Type B pancreatic cell (in vitro differentiated cells): ENCODE data around the gene CGB3. TPM values are rescaled to one million over a fixed set of nuclear protein-coding genes. Genes with fewer than 3 reads are reported as not detected.
"Not testable (repeated sequence)": the region's sequence is repeated elsewhere in the genome, so short reads cannot be mapped to it uniquely, and the experiment has no call there.

Source experiments
- DNase-seq: peaks from one replicate; pipeline ENCODE4 v3.0.0; 2021; ENCODE audit warnings: mixed read lengths; ENCODE audit not compliant: unreplicated experiment; ENCODE audit errors: extremely low spot score
- H3K27ac Mint-ChIP-seq: 2 replicates; pipeline ENCODE4 v1.8.0; 2021; ENCODE audit warnings: mild to moderate bottlenecking, mixed read lengths
- H3K27me3 Mint-ChIP-seq: 2 replicates; pipeline ENCODE4 v1.8.0; 2021; ENCODE audit warnings: mixed read lengths
- H3K36me3 Mint-ChIP-seq: 2 replicates; pipeline ENCODE4 v1.8.0; 2021; ENCODE audit warnings: mixed read lengths
- H3K4me1 Mint-ChIP-seq: one replicate; pipeline ENCODE4 v1.8.0; 2021; ENCODE audit warnings: mixed read lengths; ENCODE audit not compliant: unreplicated experiment
- H3K4me3 Mint-ChIP-seq: 2 replicates; pipeline ENCODE4 v1.8.0; 2021; ENCODE audit warnings: mild to moderate bottlenecking, mixed read lengths
- H3K9me3 Mint-ChIP-seq: 2 replicates; pipeline ENCODE4 v1.8.0; 2021; ENCODE audit warnings: mixed read lengths
- long read RNA-seq: library from polyadenylated mRNA; unstranded; transcript quantifications from one replicate; pipeline ENCODE4 v2.0.0, GENCODE V29; 2020
- total RNA-seq: library from RNA; stranded (reverse); gene quantifications from 2 replicates; pipeline ENCODE4 v1.2.1, GENCODE V29; 2021; ENCODE audit warnings: low replicate concordance
- TF ChIP-seq, protein P1 (sequence below): fragments of 200-600 bp; sonication (generic); conservative IDR thresholded peaks from 2 replicates; pipeline ENCODE4 v1.5.0; 2021; ENCODE audit warnings: antibody characterized with exemption, mild to moderate bottlenecking

Gene CGB3
- total RNA-seq = 6.1 TPM in 1 of 2 replicates, not detected in the other
- long read RNA-seq = 0 reads

DNA sequence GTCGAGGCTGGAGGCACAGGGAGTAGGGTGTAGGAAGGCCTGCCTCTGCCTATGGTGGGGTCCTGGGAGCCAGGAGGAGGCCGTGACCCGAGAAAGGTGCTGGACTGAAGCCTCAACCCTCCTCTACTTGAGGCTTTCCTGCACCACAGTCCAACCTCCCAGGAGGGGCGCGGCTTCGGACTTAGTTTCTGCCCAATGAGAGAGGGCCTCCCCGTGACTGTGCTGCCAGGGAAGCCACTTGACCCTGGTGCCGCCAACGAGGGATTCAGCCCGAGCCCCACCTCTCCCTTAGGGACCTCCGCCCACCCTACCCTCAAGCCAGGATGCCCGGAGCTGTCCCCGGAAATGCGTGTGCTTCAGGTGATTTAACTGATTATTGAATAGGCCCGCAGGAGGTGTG lies at the start of gene CGB3:
CGB3 (minus strand) TSS at position 101 of the 400 bp plus-strand sequence. CDS start 362 bp downstream, outside the sequence.
- H3K9me3 Mint-ChIP-seq, H3K27ac Mint-ChIP-seq, H3K36me3 Mint-ChIP-seq, H3K4me3 Mint-ChIP-seq, DNase-seq: not testable (repeated sequence)
- Mint-ChIP-seq H3K27me3 (peaks cover 30% of the 10 kb centered on the region), H3K4me1 (peaks cover 13% of the 10 kb centered on the region)

DNA sequence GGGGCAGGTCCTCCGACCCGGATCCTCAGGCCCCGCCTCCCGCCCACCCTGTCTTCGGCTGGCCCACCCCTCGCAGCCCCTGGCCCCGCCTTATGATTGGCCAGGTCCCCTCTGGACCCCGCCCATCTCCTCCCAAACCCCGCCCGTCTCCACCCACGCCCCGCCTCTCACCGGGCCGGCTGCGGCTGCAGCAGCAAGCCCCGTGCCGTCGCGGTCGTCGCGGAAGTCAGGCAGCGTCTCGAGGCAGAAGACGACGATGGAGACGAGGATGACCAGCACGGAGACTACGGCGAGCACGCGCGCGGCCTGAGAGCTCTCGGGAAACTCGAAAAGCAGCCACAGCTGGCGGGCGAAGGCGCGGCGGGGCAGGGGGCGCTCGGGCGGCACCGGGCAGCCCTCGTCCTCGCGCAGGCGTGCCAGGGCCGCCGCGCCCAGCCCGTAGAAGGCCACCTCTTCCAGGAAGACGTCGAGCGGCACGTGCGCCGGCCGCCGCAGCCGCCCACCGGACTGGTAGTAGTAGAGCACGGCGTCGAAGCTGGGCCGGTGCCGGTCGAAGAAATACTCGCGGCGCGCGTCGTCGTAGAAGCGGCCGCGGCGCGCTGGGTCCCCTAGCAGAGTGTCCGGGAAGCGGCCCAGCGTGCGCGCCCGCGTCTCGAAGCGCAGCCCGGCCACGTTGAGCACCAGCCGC lies 47.9 kb upstream of the CGB3 start:
- no peak for DNase-seq
- H3K27me3 Mint-ChIP-seq = peaks cover 68% of the 10 kb centered on the region
- H3K27ac Mint-ChIP-seq = no peak overlapping the region
- no peaks in the 10 kb centered on the region for H3K36me3 Mint-ChIP-seq
- H3K4me1 Mint-ChIP-seq = peaks cover 16% of the 10 kb centered on the region
- H3K4me3 Mint-ChIP-seq = peak overlapping the region; percentile 47
- peaks cover 10% of the 10 kb centered on the region for H3K9me3 Mint-ChIP-seq
- TF ChIP-seq, protein P1, sequence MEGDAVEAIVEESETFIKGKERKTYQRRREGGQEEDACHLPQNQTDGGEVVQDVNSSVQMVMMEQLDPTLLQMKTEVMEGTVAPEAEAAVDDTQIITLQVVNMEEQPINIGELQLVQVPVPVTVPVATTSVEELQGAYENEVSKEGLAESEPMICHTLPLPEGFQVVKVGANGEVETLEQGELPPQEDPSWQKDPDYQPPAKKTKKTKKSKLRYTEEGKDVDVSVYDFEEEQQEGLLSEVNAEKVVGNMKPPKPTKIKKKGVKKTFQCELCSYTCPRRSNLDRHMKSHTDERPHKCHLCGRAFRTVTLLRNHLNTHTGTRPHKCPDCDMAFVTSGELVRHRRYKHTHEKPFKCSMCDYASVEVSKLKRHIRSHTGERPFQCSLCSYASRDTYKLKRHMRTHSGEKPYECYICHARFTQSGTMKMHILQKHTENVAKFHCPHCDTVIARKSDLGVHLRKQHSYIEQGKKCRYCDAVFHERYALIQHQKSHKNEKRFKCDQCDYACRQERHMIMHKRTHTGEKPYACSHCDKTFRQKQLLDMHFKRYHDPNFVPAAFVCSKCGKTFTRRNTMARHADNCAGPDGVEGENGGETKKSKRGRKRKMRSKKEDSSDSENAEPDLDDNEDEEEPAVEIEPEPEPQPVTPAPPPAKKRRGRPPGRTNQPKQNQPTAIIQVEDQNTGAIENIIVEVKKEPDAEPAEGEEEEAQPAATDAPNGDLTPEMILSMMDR = no peak

DNA sequence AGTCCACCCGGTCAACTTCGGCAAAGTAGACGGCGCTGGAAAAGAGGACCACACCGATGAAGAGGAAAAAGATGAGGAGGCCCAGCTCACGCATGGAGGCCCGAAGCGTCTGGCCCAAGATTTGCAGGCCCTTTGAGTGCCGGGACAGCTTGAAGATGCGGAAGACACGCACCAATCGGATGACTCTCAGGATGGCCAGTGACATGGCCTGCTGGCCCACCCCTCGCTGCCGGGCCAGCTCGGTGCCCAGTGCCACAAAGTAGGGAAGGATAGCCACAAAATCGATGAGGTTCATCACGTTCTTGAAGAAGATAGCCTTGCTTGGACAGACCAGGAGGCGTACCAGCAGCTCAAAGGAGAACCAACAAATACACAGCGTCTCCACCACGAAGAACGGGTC lies 46.3 kb upstream of the CGB3 start:
- H3K27me3 Mint-ChIP-seq = peaks cover 80% of the 10 kb centered on the region
- peaks cover 29% of the 10 kb centered on the region for H3K4me1 Mint-ChIP-seq
- no peaks in the 10 kb centered on the region for H3K36me3 Mint-ChIP-seq
- H3K9me3 Mint-ChIP-seq = peaks cover 10% of the 10 kb centered on the region
- DNase-seq = no peak
- no peak overlapping the region for H3K4me3 Mint-ChIP-seq
- TF ChIP-seq, protein P1 = no peak
- H3K27ac Mint-ChIP-seq = no peak overlapping the region

DNA sequence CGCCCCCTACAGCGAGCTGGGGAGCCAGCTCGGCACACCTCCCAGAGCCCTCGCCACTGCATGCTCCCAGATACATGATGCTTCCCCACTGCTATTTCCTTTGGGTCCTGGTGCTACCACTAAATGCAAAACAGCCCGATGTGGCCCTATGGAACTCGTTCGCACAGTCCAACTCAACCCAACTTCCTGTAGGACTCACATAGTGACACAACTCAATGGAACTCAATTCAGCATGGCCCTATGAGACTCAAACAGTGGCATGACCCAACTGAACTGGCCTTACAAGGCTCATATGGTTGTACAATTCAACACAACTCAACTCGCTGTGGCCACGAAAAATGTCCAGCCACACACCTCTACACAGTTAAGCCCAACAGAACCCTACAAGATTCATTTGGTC lies 44.9 kb upstream of the CGB3 start:
- Mint-ChIP-seq H3K27me3 (peaks cover 73% of the 10 kb centered on the region), H3K9me3 (peaks cover 10% of the 10 kb centered on the region), H3K4me1 (peaks cover 30% of the 10 kb centered on the region), H3K27ac (no peak overlapping the region), H3K4me3 (no peak overlapping the region), H3K36me3 (no peaks in the 10 kb centered on the region)
- TF ChIP-seq, protein P1 = no peak
- DNase-seq = no peak

DNA sequence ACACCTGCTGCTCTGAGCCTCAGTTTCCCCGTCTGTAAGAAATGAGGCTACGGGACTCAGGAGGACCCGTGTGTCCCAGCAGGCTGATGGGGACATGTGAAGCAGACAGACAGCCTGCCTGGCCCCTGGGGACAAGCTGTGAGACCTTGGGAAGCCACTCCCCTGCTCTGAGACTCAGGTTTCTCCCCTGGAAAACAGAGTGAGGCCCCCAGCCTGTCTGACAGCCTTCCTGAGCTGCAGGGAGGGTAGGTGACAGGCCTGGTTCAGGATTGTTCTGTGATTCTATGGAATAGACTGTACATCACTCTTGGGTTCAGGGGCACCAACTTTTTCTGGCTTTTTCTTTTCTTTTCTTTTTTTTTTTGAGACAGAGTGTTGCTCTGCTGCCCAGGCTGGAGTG lies 43.4 kb upstream of the CGB3 start:
- H3K27me3 Mint-ChIP-seq = peaks cover 58% of the 10 kb centered on the region
- TF ChIP-seq, protein P1 = no peak
- no peaks in the 10 kb centered on the region for H3K36me3 Mint-ChIP-seq
- H3K9me3 Mint-ChIP-seq = peaks cover 10% of the 10 kb centered on the region
- no peak overlapping the region for H3K4me3 Mint-ChIP-seq
- peaks cover 20% of the 10 kb centered on the region for H3K4me1 Mint-ChIP-seq
- no peak for DNase-seq
- peak overlapping the region; percentile 4 for H3K27ac Mint-ChIP-seq

DNA sequence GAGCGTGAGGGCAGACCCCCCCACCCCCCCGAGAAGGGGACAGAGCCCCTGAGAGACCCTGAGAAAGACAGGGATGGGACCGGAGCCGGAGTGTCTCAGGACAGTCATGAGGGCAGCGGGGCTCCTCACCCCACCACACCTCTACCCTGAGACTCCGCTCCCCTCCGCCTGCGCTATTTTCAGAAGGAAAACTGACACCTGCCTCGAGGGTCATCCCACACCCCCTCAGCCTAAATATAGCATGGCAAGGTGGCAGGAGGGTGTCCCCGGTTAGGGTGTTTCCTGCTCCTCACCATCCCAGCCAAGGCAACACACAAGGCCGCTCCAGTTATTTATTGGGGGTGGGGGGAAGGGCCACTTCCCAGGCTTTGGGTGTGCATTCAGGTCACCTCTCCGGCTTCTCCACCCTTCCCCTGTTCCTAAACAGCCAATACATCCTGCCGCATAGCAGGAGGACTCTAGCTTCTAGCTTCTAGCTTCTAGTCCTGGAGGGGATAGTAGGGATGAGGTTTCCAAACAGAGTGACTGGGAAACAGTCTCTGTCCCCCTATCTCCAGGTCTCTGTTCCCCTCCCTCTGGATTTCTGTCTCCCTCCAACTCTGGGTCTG lies 41.9 kb upstream of the CGB3 start:
- Mint-ChIP-seq H3K36me3 (no peaks in the 10 kb centered on the region), H3K9me3 (peaks cover 10% of the 10 kb centered on the region), H3K4me3 (peak overlapping the region; percentile 58), H3K27me3 (peaks cover 48% of the 10 kb centered on the region), H3K27ac (no peak overlapping the region), H3K4me1 (peaks cover 20% of the 10 kb centered on the region)
- DNase-seq = no peak
- TF ChIP-seq, protein P1 = no peak
